Stimulated activated CD4-positive, alpha-beta T cell treated with anti-CD3 and anti-CD28 coated beads, Interleukin-15, amount 100 ng/mL, for 48 hours (primary cell): Measurements from ENCODE around the gene AQP3.
"Not testable (repeated sequence)": the region's sequence is repeated elsewhere in the genome, so short reads cannot be mapped to it uniquely, and the experiment has no call there.

Experiments used
- DNase-seq, 2 donors: peaks; one replicate each; pipeline ENCODE4 v3.0.0-alpha.2; 2020; ENCODE audit warnings: low read depth in 2 of 2

AQP3 gene

DNA sequence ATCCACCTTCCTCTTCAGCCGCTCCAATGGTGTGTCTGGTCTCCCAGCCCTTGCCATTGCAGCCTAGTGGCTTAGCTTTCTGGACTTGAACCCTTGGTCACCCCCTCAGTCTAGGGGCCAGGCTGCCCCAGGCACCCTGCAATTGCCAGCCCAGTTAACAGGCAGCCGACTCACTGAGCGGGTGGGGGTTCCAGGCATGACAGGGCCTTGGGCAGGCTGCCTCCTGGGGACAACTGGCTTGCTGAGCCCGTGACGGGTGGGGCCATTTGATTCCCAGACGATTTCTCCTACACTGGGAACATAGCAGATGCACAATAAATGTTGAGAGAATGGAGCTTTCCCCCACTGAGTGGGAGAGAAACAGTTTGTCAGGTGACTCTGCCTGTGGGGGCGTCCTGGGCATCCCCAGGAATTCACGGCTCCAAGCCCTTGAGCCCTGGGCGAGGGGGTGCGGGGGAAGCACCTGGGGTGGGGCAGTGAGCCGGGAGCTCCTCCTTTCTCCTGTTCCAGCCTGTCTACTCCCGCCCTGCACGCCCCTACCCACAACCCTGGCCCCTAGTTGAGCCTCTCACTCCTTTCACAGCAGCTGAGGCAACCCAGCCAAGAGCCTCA, 32.4 kb downstream of the AQP3 start:
- no peak for DNase-seq

DNA sequence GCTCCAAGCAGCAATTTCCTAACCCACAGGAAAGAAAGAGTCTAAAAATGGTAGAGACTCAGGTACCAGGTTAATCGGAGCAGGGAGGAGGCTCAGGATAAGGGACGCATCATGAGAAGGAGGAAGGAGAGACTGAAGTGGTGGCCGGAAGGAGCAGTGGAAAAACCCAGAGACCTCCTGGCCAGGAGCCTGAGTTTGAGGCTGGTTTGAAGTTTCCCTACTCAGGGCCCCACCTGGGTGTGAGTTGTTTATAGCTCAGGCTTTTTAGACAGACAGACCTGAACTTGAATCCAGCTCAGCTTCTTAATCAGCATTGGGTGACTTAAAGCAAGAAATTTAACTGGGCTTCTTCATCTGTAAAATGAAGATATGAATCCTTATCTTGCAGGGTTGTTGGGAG, 33.1 kb downstream of the AQP3 start:
- no peak for DNase-seq

DNA sequence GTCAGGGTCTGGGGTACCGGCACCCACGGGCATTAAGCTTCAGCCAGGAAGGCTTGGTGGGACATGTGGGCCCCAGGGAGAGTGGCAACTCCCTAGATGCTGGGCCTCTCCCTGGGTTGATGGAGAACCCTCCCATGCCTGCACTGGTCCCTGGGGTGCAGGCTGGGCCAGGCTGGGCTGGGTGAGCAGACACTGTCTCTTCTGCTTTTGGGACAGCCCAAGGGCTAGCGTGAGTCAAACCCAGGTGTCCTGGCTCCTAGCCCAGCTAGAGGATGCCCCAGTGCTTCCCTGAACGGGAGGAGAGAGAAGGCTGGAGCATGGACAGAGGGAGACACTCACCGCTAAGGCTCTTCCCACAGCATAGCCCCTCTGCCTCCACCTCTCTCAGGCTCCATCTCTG, 39.3 kb downstream of the AQP3 start:
- DNase-seq, result no peak

DNA sequence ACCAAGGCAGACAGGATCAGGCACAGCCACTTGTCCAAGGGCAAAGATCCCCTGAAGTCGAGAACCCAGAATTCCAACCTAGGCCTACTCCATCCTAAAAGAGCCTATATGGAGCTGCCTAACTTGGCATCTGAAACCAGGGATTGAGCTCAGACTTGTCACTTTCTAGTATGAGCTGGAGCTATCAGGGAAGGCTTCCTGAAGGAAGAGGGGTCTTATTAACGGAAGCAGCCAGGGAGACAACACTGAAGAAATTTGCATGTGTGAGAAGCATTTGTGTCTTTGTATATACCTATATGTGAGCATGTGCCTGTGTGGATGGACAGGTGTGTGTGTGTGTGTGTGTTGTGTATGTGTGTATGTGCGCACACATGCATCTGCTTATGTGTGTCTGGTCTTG, 40.3 kb downstream of the AQP3 start:
- no peak for DNase-seq

DNA sequence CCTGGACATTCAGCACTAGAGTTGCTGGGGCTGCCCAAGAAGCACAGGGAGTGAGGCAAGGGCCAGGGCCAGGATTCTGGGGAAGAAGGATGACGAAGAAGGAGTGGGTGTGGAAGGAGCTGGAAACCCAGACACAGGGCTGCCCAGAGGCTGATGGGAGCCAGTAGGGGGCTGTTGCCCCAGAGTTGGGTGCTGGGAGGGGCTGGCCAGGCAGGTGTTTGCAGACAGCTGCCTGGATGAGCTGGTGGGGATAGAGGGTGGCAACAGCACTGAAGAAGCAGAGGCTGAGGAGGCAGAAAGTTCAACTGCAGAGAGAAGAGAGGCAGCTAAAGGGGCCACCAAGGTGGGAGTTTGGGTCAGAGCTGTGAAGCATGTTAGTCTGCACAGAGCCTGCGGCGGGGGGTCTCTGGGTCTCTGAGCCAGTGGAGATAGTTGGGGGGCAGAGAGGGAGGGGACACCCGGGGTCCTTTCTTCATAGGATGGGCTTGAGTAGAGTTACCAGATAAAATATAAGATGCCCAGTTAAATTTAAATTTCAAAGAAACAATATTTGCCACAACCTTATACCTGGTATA, 42.5 kb downstream of the AQP3 start:
- DNase-seq, result no peak

DNA sequence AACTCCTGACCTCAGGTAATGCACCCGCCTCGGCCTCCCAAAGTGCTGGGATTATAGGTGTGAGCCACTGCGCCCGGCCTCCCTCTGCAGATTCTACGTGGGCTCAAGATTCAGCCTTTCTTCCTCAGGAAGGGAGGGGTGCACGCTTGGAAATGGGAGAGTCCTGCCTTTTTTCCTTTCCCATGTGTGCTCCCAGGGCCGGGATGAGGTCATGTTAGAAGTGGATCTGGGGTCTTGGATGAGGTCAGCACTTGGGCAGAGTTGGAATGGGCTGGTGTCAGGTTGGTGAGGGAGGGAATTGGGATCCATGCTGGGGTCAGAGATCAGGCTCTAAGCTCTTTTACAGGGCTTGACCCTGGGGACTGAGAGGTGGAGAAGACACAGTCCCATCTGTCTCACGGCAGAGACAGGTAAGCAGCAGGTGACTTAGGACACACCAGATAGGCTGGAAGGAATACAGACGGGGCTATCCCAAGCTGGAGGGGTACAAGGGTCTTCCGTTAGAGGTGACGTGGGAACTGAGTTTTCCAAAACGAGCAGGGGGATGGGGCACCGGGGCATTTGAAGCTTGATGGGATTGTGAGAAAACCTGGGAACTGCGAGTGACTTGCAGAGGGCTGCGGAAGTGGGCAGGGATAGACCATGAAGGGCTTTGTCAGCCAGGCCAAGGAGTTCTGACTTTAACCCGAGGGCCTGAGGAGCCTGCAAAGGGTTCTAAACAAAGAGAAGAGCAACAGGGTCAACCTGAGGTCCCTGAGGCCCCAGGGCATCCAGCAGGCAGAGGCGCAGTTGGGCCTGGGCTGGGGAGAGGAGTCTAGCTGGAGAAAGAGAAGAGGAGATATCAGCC, 43.2 kb downstream of the AQP3 start:
- no peak for DNase-seq

DNA sequence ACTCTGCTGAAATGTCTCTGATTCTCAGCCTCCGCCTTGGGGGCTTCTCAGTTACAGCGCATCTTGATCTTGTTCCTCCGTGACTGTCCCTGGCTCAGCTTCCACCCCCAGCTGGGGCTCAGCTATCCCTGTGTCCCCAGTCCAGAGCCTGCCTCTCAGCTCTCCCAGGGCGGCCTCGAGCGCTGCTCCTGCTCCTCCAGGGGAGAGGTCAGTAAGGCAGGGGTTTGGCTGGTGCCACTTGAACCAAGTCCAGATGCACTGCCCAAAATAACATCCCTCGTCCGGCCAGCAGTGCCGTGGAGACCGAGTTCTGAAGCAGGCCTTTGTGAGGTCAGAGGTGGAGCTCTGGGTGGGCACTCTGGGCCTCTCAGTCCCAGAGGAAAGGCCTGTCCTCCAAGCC, 45.0 kb downstream of the AQP3 start, which contains the start of gene AQP7:
Gene AQP7 (minus strand): TSS at position 198 of the 400 bp plus-strand sequence. CDS start 1,306 bp downstream, outside the sequence.
- not testable (repeated sequence) for DNase-seq

DNA sequence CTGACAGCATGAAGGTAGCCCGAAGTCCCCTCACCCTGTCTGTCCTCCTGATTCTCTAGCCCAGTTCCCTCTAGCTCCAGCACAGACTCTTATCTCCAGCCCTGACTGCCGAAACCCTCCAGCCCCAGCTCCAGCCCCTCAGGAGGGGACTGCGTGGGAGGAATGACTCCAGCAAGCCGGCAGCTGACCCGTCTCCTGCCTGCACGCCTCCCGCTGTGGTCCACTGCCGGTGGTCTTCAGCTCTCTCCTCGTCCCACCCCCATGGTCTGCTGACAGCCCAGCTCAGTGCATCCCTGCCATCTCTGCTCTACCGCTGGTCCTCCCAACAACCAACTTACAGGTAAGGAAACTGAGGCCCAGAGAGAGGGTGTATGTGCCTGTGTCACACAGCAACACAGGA, 45.6 kb downstream of the AQP3 start:
- not testable (repeated sequence) for DNase-seq

DNA sequence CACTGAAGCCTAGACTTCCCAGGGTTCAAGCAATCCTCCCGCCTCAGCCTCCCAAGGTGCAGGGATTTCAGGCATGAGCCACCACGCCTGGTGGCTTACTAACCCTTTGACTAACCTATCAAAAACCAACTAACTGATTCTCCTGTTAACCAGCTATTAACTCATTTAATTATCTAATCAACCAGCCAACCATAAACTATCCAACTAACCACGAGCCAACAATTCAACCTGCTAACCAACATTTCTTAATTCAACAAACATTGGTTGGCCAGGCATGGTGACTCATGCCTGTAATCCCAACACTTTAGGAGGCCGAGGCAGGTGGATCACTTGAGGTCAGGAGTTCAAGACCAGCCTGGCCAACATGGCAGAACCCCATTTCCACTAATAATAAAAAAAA, 48.3 kb downstream of the AQP3 start:
- not testable (repeated sequence) for DNase-seq

DNA sequence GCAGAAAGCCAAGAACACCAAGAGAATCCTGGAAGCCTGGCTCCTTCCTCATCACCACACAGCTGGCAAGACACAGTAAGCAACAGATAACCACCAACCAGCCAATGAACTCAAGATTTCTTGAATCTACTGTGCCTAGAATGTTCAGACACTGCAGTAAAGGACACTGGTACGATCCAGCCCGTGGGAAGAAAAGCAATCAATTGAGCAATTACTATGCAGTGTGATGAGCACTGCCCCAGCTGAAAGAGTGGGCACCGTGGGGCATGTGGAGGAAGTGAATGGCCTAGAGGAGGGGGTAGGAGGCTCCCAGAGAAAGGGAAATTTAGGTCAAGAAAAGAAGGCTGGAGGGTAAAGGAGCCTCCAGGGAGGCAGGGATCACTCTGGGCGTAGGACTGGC, 49.6 kb downstream of the AQP3 start:
- DNase-seq, result not testable (repeated sequence)

DNA sequence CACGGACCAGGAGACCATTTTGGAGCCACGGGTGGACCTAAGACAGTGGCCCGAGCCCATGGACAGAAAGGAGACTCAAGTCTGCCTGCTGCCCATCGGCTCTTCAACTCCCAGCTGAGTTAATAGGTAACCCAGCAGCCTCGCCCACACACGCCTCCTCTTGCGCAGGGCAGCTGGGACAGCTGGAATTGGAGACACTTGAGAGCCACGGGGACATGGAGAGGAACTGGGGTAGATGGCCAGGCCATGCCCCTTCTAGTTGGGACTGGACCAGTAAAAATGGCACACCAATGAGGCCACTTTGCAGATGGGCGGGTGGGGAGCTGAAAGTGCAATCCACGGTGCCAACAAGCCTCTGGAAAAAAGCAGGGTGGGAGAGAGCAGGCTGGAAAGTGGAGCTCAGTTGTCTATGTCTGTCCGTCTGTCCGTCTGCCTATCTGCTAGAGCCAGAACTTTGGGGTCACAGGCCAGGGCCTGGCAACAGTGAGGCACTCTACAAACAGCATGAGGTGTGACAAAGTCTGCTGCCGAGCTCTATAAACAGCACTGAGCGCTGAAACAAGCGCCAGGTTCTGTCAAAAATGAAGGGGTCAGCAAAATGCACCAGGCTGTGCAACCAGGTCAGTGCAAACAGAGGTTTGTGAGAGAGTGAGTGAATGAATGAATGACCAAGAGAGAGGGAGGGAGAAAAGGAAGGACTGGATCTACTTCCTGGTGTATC, 52.1 kb downstream of the AQP3 start:
- not testable (repeated sequence) for DNase-seq

DNA sequence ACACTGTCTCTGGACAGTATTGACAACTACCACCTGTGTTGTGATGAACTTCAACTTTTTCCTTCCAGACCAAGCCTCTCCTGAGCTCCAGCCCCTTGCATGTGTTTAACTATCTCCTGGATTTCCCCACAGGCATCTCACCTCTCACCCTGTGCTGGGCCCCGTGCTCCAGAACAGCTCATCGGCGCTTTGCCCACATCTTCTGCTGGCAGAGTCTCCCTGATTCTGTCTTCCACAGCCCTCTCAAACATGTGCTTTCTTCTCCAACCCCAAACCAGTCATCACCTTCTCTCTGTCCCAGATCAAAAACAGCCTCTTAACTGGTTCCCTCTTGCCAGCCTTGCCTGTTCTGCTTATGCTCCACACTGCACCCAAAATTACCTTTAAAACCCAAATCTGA, 53.4 kb downstream of the AQP3 start:
- not testable (repeated sequence) for DNase-seq

DNA sequence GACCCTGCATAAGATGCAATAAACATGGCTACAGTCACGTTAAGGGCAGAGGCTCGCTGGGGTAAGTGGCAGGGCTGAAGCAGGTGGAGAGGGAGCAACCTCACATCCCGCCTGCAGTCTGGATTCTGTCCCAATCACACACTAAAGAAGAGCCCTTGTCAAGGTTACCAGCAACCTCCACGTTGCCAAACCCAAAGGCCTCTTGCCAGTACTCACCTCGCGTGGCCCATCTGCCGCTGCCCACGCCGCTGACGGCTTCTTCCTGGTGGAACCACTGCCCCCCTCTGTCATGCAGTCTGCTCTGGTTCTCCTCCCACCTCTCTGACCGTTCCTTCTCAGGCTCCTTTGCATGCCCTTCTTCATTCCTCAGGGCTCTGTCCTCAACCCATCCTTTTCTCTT, 53.8 kb downstream of the AQP3 start:
- no peak for DNase-seq

DNA sequence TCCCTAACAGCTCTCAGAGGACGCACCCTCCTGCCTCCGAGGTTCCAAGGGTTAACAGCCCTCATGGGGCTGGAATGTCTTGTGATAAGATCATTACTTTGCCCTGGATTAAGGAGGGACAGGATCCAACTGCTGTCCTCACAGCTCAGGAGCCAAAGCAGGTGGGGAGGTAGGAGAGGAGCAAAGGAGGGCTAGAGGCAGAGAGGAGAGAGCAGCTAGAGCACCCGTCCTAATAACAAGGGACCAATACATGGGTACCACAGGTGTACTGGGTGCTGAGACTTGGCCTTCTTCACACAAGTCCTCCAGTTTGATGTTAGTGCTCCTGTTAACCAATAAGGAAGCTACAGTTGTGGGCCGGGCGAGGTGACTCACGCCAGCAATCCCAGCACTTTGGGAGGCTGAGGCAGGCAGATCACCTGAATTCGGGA, 54.8 kb downstream of the AQP3 start:
- DNase-seq, result not testable (repeated sequence)
